ENCODE measurements around the gene PRR5L. TPM values are rescaled to one million over a fixed set of nuclear protein-coding genes. Genes with fewer than 3 reads are reported as not detected.
A peak's percentile ranks its signal among the peaks of the same experiment; 100 is the strongest.

PRR5L gene
- total and polyA plus RNA-seq, 9 of the 15 experiments (the other 6 are each of a cell fraction or from before 2014, with no cell fraction given), result 0.11 to 0.60 (median 0.36) TPM; not detected in 2

DNA sequence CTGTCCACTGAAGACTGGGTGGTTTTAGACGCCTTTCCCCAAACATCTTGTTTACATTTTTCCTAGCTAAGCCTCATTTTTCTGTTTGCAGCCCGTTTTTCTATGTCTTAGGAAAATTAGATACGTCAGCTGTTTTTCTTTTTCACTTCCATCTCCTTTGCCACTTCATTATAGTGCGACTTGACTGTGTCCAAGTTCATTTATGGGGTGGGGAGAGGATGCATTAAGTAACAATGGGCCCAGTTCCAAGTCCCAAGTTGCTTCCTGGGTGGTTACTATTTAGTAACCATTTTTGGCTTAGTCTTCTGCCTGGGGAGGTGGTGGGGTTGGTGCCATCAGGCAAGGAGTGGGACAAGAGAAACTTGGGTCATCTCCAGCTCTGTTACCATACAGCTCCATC is 131.0 kb downstream of the PRR5L start (continued):
- TF ChIP-seq, protein P1, sequence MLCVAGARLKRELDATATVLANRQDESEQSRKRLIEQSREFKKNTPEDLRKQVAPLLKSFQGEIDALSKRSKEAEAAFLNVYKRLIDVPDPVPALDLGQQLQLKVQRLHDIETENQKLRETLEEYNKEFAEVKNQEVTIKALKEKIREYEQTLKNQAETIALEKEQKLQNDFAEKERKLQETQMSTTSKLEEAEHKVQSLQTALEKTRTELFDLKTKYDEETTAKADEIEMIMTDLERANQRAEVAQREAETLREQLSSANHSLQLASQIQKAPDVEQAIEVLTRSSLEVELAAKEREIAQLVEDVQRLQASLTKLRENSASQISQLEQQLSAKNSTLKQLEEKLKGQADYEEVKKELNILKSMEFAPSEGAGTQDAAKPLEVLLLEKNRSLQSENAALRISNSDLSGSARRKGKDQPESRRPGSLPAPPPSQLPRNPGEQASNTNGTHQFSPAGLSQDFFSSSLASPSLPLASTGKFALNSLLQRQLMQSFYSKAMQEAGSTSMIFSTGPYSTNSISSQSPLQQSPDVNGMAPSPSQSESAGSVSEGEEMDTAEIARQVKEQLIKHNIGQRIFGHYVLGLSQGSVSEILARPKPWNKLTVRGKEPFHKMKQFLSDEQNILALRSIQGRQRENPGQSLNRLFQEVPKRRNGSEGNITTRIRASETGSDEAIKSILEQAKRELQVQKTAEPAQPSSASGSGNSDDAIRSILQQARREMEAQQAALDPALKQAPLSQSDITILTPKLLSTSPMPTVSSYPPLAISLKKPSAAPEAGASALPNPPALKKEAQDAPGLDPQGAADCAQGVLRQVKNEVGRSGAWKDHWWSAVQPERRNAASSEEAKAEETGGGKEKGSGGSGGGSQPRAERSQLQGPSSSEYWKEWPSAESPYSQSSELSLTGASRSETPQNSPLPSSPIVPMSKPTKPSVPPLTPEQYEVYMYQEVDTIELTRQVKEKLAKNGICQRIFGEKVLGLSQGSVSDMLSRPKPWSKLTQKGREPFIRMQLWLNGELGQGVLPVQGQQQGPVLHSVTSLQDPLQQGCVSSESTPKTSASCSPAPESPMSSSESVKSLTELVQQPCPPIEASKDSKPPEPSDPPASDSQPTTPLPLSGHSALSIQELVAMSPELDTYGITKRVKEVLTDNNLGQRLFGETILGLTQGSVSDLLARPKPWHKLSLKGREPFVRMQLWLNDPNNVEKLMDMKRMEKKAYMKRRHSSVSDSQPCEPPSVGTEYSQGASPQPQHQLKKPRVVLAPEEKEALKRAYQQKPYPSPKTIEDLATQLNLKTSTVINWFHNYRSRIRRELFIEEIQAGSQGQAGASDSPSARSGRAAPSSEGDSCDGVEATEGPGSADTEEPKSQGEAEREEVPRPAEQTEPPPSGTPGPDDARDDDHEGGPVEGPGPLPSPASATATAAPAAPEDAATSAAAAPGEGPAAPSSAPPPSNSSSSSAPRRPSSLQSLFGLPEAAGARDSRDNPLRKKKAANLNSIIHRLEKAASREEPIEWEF (CRISPR knock-in tag; IDR thresholded peaks at IDR 0.05), result no peak
- TF ChIP-seq, protein P2, sequence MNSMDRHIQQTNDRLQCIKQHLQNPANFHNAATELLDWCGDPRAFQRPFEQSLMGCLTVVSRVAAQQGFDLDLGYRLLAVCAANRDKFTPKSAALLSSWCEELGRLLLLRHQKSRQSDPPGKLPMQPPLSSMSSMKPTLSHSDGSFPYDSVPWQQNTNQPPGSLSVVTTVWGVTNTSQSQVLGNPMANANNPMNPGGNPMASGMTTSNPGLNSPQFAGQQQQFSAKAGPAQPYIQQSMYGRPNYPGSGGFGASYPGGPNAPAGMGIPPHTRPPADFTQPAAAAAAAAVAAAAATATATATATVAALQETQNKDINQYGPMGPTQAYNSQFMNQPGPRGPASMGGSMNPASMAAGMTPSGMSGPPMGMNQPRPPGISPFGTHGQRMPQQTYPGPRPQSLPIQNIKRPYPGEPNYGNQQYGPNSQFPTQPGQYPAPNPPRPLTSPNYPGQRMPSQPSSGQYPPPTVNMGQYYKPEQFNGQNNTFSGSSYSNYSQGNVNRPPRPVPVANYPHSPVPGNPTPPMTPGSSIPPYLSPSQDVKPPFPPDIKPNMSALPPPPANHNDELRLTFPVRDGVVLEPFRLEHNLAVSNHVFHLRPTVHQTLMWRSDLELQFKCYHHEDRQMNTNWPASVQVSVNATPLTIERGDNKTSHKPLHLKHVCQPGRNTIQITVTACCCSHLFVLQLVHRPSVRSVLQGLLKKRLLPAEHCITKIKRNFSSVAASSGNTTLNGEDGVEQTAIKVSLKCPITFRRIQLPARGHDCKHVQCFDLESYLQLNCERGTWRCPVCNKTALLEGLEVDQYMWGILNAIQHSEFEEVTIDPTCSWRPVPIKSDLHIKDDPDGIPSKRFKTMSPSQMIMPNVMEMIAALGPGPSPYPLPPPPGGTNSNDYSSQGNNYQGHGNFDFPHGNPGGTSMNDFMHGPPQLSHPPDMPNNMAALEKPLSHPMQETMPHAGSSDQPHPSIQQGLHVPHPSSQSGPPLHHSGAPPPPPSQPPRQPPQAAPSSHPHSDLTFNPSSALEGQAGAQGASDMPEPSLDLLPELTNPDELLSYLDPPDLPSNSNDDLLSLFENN (IDR thresholded peaks at IDR 0.05; ENCODE audit: low read depth in 2 of 2, low read length in 2 of 2), result no peak
- TF ChIP-seq ZNF57 (CRISPR knock-in tag; IDR thresholded peaks at IDR 0.05) (no peak), ARHGAP35 (IDR thresholded peaks at IDR 0.05; ENCODE audit: partially characterized antibody) (no peak), ZNF780A (CRISPR knock-in tag; IDR thresholded peaks at IDR 0.05) (no peak), C11orf30 (IDR thresholded peaks at IDR 0.05; ENCODE audit: low read depth) (peak; percentile 52), MAFF (IDR thresholded peaks at IDR 0.05; ENCODE audit: low read length) (peak; percentile 57), ZNF354B (CRISPR knock-in tag; IDR thresholded peaks at IDR 0.05) (no peak), GATAD2A (IDR thresholded peaks at IDR 0.05) (no peak)
- TF ChIP-seq, protein P3, sequence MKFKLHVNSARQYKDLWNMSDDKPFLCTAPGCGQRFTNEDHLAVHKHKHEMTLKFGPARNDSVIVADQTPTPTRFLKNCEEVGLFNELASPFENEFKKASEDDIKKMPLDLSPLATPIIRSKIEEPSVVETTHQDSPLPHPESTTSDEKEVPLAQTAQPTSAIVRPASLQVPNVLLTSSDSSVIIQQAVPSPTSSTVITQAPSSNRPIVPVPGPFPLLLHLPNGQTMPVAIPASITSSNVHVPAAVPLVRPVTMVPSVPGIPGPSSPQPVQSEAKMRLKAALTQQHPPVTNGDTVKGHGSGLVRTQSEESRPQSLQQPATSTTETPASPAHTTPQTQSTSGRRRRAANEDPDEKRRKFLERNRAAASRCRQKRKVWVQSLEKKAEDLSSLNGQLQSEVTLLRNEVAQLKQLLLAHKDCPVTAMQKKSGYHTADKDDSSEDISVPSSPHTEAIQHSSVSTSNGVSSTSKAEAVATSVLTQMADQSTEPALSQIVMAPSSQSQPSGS (CRISPR knock-in tag; IDR thresholded peaks at IDR 0.05), result no peak
- TF ChIP-seq, protein P4, sequence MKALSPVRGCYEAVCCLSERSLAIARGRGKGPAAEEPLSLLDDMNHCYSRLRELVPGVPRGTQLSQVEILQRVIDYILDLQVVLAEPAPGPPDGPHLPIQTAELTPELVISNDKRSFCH (CRISPR knock-in tag; IDR thresholded peaks at IDR 0.05), result no peak
- TF ChIP-seq, protein P4 (tag; IDR thresholded peaks at IDR 0.05), result no peak
- TF ChIP-seq, protein P5, sequence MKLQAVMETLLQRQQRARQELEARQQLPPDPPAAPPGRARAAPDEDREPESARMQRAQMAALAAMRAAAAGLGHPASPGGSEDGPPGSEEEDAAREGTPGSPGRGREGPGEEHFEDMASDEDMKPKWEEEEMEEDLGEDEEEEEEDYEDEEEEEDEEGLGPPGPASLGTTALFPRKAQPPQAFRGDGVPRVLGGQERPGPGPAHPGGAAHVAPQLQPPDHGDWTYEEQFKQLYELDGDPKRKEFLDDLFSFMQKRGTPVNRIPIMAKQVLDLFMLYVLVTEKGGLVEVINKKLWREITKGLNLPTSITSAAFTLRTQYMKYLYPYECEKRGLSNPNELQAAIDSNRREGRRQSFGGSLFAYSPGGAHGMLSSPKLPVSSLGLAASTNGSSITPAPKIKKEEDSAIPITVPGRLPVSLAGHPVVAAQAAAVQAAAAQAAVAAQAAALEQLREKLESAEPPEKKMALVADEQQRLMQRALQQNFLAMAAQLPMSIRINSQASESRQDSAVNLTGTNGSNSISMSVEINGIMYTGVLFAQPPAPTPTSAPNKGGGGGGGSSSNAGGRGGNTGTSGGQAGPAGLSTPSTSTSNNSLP (IDR thresholded peaks at IDR 0.05; ENCODE audit: borderline replicate concordance, low read depth, low read length), result no peak
- TF ChIP-seq, protein P6, sequence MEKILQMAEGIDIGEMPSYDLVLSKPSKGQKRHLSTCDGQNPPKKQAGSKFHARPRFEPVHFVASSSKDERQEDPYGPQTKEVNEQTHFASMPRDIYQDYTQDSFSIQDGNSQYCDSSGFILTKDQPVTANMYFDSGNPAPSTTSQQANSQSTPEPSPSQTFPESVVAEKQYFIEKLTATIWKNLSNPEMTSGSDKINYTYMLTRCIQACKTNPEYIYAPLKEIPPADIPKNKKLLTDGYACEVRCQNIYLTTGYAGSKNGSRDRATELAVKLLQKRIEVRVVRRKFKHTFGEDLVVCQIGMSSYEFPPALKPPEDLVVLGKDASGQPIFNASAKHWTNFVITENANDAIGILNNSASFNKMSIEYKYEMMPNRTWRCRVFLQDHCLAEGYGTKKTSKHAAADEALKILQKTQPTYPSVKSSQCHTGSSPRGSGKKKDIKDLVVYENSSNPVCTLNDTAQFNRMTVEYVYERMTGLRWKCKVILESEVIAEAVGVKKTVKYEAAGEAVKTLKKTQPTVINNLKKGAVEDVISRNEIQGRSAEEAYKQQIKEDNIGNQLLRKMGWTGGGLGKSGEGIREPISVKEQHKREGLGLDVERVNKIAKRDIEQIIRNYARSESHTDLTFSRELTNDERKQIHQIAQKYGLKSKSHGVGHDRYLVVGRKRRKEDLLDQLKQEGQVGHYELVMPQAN (IDR thresholded peaks at IDR 0.05; ENCODE audit: borderline replicate concordance), result no peak

Measured in K562 (cell line).